ACHN (cell line): ENCODE measurements around the gene ZBTB7C.

Experiments used
- DNase-seq: peaks from one replicate; pipeline ENCODE4 v3.0.0-alpha.2; 2015
- in situ Hi-C: cut with HindIII; loops from 2 replicates; pipeline ENCODE4 v1.10.0; 2017; ENCODE audit warnings: low sequenced_read_pairs, low pct_ligation_motif_present, low pct_unique_long_range_greater_than_20kb

Gene ZBTB7C

GRCh38 chr18:48036226-48036625 is 373.0 kb downstream of the ZBTB7C start:
- DNase-seq, result no peak
- in situ Hi-C loops, result no loop called here

- in situ Hi-C loops, result no loop called here
- no peak for DNase-seq
Observed at GRCh38 chr18:48035556-48035860, 373.7 kb downstream of the ZBTB7C start.

GRCh38 chr18:48034651-48035555 is 374.3 kb downstream of the ZBTB7C start:
- in situ Hi-C loops, result no loop called here
- DNase-seq, result no peak

- DNase-seq, result no peak
- in situ Hi-C loops, result no loop called here
Observed at GRCh38 chr18:48033790-48034650, 375.2 kb downstream of the ZBTB7C start.

- in situ Hi-C loops, result no loop called here
- DNase-seq, result peak; percentile 33
Observed at GRCh38 chr18:48032876-48033789, 376.1 kb downstream of the ZBTB7C start.

GRCh38 chr18:48031641-48032040 is 377.5 kb downstream of the ZBTB7C start:
- no peak for DNase-seq
- in situ Hi-C loops, result no loop called here

- DNase-seq, result peak; percentile 52
- in situ Hi-C loops, result no loop called here
Observed at GRCh38 chr18:48030616-48031480, 378.3 kb downstream of the ZBTB7C start.

GRCh38 chr18:48029296-48029986 is 379.7 kb downstream of the ZBTB7C start:
- in situ Hi-C loops, result no loop called here

GRCh38 chr18:48028696-48029095 is 380.5 kb downstream of the ZBTB7C start:
- in situ Hi-C loops, result no loop called here
- DNase-seq, result no peak

More at GRCh38 chr18:48029296-48029986, 379.7 kb downstream of the ZBTB7C start:
- no peak for DNase-seq

GRCh38 chr18:48028081-48028480 is 381.1 kb downstream of the ZBTB7C start:
- in situ Hi-C loops, result no loop called here
- DNase-seq, result no peak

- no peak for DNase-seq
- in situ Hi-C loops, result no loop called here
Observed at GRCh38 chr18:48027401-48027963, 381.7 kb downstream of the ZBTB7C start.

- no peak for DNase-seq
- in situ Hi-C loops, result no loop called here
Observed at GRCh38 chr18:48026216-48026615, 383.0 kb downstream of the ZBTB7C start.

GRCh38 chr18:48024881-48025660 is 384.1 kb downstream of the ZBTB7C start:
- no peak for DNase-seq
- in situ Hi-C loops, result no loop called here

GRCh38 chr18:48024009-48024512 is 385.1 kb downstream of the ZBTB7C start:
- DNase-seq, result no peak
- in situ Hi-C loops, result no loop called here

- in situ Hi-C loops, result no loop called here
- DNase-seq, result peak; percentile 74
Observed at GRCh38 chr18:48023334-48024008, 385.7 kb downstream of the ZBTB7C start.
